HG02852 (cell line): ENCODE measurements around the gene PKD1.

Source experiments
- ATAC-seq: cut with Tn5 transposase; IDR thresholded peaks from one replicate; pipeline ENCODE4 v1.9.1; 2021; ENCODE audit warnings: mild to moderate bottlenecking, moderate library complexity; ENCODE audit not compliant: unreplicated experiment

PKD1 gene

GRCh38 chr16:2090777-2091546 is 44.7 kb downstream of the PKD1 start:
- no peak for ATAC-seq

GRCh38 chr16:2090481-2090776 is 45.3 kb downstream of the PKD1 start:
- ATAC-seq: no peak

- no peak for ATAC-seq
These were observed 45.8 kb downstream of the PKD1 start for GRCh38 chr16:2089706-2090480.

- no peak for ATAC-seq
These were observed 46.8 kb downstream of the PKD1 start for GRCh38 chr16:2088759-2089358.

GRCh38 chr16:2087748-2088631 is 47.7 kb downstream of the PKD1 start:
- ATAC-seq: no peak

- ATAC-seq: no peak
These were observed 48.6 kb downstream of the PKD1 start for GRCh38 chr16:2086812-2087747.

GRCh38 chr16:2086106-2086742 is 49.5 kb downstream of the PKD1 start:
- ATAC-seq: no peak

- ATAC-seq: no peak
These were observed 50.0 kb downstream of the PKD1 start for GRCh38 chr16:2085669-2086068.

GRCh38 chr16:2084895-2085625 is 50.6 kb downstream of the PKD1 start:
- no peak for ATAC-seq

- no peak for ATAC-seq
These were observed 51.6 kb downstream of the PKD1 start for GRCh38 chr16:2083876-2084780.

- no peak for ATAC-seq
These were observed 52.3 kb downstream of the PKD1 start for GRCh38 chr16:2083409-2083808.

GRCh38 chr16:2082983-2083364 is 52.7 kb downstream of the PKD1 start:
- no peak for ATAC-seq

- no peak for ATAC-seq
These were observed 53.3 kb downstream of the PKD1 start for GRCh38 chr16:2082171-2082982.

GRCh38 chr16:2081201-2082084 is 54.3 kb downstream of the PKD1 start:
- no peak for ATAC-seq

- no peak for ATAC-seq
These were observed 55.7 kb downstream of the PKD1 start for GRCh38 chr16:2079991-2080390.

GRCh38 chr16:2079311-2079800 is 56.3 kb downstream of the PKD1 start:
- no peak for ATAC-seq
